GM19463 (cell line): ENCODE data around the gene NANP.

Experiments used
- ATAC-seq: cut with Tn5 transposase; IDR thresholded peaks from one replicate; pipeline ENCODE4 v1.9.1; 2021; ENCODE audit warnings: mild to moderate bottlenecking, moderate library complexity; ENCODE audit not compliant: unreplicated experiment

NANP gene

DNA sequence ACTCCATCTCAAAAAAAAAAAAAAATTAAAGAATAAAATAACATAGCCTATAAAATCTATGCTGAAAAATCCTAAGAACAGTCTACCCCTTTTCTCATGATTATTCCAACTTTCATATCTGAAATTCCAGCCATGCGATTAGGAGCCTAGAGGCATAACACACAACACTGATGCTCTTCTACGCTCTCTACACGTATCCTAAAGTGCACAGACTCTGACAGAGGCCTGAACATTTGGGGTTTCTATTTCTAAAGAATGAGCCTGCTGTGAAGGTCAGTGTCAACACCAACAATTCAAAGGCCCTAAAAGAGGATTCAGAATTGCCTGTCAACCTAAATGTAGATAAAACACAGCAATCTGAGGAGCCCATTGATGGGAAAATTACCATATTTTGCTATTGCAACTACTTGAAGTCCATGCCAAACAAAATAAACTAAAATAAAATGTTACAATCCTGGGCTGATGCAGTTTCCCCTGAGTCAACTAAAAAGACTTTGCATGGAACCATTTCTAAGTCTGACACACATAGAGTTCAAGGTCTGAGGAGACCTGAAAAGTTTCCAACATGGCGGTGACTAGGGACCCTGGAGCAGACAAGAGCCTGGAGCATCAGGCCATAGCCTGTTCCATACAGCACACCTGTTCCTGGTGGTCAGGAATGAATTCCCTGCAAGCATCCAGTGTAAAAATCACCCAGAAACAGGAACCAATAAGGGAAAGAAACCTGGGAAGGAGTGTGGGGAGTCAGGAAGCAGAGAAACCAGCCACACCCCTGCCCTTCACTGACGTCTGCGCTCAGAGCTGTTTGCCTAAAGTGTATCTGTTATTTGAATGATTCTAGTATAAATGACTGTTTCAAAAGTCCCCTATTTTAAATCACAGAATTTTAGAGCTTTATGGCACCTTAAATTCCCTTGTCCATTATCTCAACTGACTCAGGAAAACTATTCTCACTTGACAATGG is 50.2 kb downstream of the NANP start:
- no peak for ATAC-seq

DNA sequence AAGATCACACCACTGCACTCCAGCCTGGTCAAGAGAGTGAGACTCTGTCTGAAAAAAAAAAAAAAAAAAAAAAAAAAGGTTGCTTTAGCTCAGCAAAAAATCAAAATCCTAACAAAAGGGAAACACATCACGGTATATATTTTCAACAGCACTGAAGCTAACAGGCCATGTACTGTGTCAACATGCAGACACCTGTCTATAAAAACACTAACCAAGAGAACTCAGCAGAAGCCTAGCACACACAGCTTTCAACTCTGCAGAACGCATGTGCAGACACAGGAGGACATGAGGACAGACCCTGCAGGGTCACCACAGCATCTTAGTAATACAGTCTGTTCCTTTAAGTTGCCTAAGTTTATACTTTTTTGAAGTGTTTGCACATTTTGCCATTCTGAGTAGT is 52.0 kb downstream of the NANP start:
- ATAC-seq, result no peak

DNA sequence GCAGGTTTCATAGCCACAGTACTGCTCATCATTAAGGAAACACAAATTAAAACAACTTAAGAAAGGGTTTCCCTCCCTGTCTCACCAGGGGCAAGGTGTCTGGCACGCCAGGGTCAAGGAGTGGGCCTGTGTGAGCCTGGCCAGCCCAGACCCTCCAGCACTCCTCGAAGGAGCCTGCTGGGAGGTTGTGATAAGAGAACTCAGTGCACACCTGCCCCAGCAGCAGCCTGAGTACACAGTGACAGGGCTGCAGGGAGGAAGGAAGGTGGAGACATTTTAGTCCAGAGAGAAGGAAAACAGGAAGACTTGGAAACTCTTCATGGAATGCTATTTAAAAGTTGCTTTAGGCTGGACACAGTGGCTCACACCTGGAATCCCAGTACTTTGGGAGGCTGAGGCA is 52.6 kb downstream of the NANP start:
- ATAC-seq, result no peak

DNA sequence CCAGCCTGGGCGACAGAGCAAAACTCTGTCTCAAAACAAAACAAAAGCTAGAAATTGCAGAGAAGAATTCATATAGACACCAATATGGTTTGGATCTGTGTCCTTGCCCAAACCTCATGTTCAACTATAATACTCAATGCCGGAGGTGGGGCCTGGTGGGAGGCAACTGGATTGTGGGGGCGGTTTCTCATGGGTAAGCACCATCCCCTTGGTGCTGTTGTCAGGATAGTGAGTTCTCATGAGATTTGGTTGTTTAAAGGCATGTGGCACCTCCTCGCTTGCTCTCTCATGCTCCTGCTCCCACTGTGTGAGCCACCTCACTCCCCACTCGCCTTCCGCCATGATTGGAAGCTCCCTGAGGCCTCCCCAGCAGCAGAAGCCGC is 53.7 kb downstream of the NANP start:
- ATAC-seq, result no peak

DNA sequence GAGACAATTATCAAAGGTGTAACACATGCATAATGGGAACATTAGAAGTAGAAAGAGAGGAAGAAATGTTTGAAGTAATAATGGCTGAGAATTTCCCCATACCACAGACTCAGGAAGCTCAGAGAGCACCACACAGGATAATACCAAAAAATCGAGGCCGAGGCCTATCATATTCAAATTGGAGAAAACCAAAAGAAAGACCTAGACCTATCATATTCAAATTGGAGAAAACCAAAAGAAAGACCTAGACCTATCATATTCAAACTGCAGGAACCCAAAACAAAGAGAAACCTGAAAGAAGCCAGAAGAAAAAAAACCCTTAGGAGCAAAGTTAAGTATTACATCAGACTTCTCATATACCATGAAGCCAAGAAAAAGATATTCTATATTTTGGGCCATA is 56.5 kb downstream of the NANP start:
- no peak for ATAC-seq

DNA sequence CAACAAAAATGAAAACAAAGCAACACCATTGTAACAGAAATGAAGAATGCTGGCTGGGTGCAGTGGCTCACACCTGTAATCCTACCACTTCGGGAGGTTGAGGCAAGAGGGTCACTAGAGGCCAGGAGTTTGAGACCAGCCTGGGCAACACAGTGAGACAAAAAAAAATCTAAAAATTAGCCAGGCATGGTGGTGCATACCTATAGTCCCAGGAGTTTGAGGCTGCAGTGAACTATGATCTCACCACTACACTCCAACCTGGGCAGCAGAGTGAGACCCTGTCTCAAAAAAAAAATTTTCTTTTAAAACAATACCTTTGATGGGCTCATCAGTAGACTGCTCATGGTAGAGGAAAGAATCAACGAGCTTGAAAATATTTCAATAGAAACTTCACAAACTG is 57.0 kb downstream of the NANP start:
- ATAC-seq, result no peak

DNA sequence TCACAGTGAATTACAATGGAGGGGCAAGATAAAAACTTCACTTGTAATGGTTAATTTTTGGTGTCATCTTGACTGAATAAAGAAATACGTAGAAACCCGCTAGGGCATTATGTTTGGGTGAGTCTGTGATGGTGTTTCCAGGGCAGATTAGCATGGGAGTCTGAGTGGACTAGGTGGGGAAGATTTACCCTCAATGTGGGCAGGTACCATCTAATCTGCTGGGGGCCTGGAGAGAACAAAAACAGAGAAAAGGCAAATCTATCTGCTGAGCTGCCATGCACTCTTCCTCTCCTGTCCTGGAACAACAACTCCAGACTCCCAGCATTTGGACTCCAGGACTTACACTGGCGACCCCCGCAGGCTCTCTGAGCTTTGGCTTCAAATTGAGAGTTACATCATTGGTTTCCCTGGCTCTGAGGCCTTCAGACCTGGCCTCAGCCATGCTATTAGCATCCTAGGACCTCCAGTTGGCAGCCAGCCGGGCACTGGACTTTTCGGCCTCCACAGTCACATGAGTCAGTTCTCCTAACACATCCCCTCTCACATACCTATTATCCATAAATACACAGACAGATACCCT is 58.1 kb downstream of the NANP start:
- no peak for ATAC-seq

DNA sequence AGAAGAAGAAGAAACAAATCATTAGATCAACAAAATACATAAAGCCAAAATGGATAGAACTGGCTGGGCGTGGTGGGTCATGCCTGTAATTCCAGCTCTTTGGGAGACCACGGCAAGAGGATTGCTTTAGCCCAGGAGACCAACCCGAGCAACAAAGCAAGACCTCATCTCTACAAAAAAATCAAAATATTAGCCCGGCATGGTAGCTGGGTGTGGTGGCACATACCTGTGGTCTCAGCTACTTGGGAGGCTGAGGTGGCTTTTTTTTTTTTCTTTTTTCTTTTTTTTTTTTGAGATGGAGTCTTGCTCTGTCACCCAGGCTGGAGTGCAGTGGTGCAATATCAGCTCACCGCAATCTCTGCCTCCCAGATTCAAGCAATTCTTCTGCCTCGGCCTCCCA is 59.9 kb downstream of the NANP start:
- no peak for ATAC-seq

DNA sequence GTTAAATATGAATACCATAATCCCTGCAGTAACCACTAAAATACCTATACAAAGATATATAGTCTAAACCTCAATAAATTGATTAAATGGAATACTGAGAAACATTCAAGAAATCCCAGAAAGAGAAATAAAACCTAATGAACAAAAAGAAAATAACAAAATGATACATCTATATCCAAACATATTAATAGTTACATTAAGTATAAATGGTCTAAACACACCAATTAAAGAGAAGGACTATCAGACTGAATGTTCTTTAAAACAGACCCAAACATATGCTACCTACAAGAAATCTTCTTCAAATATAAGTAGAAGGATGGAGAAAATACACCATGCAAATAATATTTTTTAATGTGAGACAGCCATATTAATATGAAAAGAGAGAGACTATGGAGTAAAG is 60.5 kb downstream of the NANP start:
- ATAC-seq, result no peak
